Panc1 (cell line): Measurements from ENCODE around the gene SNRPB2. TPM values are rescaled to one million over a fixed set of nuclear protein-coding genes. Genes with fewer than 3 reads are reported as not detected.

Experiments used
- ATAC-seq: fragments of 200-7000 bp; cut with Tn5 transposase; 2 replicates; pipeline ENCODE4 v1.9.1; 2020; ENCODE audit warnings: mild to moderate bottlenecking, moderate library complexity
- BruUV-seq: library from RNA; stranded (reverse); fragments of 400-500 nt; replicated peaks from 2 replicates; lab custom pipeline; 2021; lab: Mats Ljungman, UMichigan
- CTCF ChIA-PET: fragments of 300-600 bp; sonication (Branson Sonifier 250); formaldehyde crosslinking; loops from one replicate; lab custom pipeline; 2022; ENCODE audit warnings: antibody characterized with exemption; lab: Charles Lee
- POLR2A ChIA-PET: fragments of 300-600 bp; sonication (Branson Sonifier 250); formaldehyde crosslinking; loops from one replicate; lab custom pipeline; 2022; ENCODE audit warnings: antibody characterized with exemption; lab: Charles Lee
- DNase-seq: peaks from one replicate; pipeline ENCODE4 v3.0.0-alpha.2; 2010; ENCODE audit warnings: low read depth, low spot score
- H3K27ac ChIP-seq: 2 replicates; pipeline ENCODE4 v1.5.1; 2011; ENCODE audit warnings: mild to moderate bottlenecking, low read length, inconsistent platforms
- H3K27me3 ChIP-seq: fragments of 200-500 bp; sonication (Bioruptor generic); 2 replicates; pipeline ENCODE4 v1.6.0; 2014; ENCODE audit warnings: low read length, inconsistent platforms; ENCODE audit not compliant: control insufficient read depth, insufficient read depth
- H3K36me3 ChIP-seq: fragments of 200-500 bp; sonication (Bioruptor generic); 2 replicates; pipeline ENCODE4 v1.5.1; 2014; ENCODE audit warnings: inconsistent platforms, mild to moderate bottlenecking, low read length, moderate library complexity; ENCODE audit not compliant: control insufficient read depth, insufficient read depth
- H3K4me1 ChIP-seq: 2 replicates; pipeline ENCODE4 v1.5.1; 2011; ENCODE audit warnings: inconsistent platforms, mild to moderate bottlenecking, low read length, moderate library complexity; ENCODE audit not compliant: control insufficient read depth, insufficient read depth
- H3K4me3 ChIP-seq, 2 experiments: 2 replicates each; pipeline ENCODE4 v1.5.1; 2011 to 2012; ENCODE audit warnings: low read depth in 2 of 2, low read length in 2 of 2, mild to moderate bottlenecking in 2 of 2, inconsistent platforms in 1 of 2, moderate library complexity in 1 of 2
- H3K9me3 ChIP-seq: fragments of 200-500 bp; sonication (Bioruptor generic); 2 replicates; pipeline ENCODE4 v1.5.1; 2014; ENCODE audit warnings: low read depth, mild to moderate bottlenecking, inconsistent platforms, low read length, moderate library complexity; ENCODE audit not compliant: control insufficient read depth, insufficient read depth
- POLR2AphosphoS5 ChIP-seq: IDR thresholded peaks from 2 replicates; pipeline ENCODE4 v1.6.1; 2012; ENCODE audit warnings: mild to moderate bottlenecking, low read depth, low read length, moderate library complexity
- SIN3A ChIP-seq: IDR thresholded peaks from 2 replicates; pipeline ENCODE4 v1.6.1; 2012; ENCODE audit warnings: low read depth, mild to moderate bottlenecking, low read length, moderate library complexity, borderline replicate concordance; ENCODE audit not compliant: insufficient read depth
- TCF7L2 ChIP-seq: IDR thresholded peaks from 2 replicates; pipeline ENCODE4 v1.6.1; 2011; ENCODE audit warnings: mild to moderate bottlenecking, low read depth, low read length, inconsistent platforms
- in situ Hi-C: cut with HindIII; loops from 2 replicates; pipeline ENCODE4 v1.10.0; 2016; ENCODE audit warnings: low sequenced_read_pairs, low pct_unique_long_range_greater_than_20kb
- intact Hi-C: fragments of 100-400 bp; cut with micrococcal nuclease; formaldehyde crosslinking; loops from one replicate; pipeline ENCODE4 v1.10.0; 2022; ENCODE audit not compliant: unreplicated experiment
- total RNA-seq: library from RNA; stranded (reverse); gene quantifications from one replicate; pipeline ENCODE4 v1.2.1, GENCODE V29; 2021; ENCODE audit not compliant: unreplicated experiment
- TF ChIP-seq, protein P1 (sequence below), 2 experiments: IDR thresholded peaks; 2 replicates each; pipeline ENCODE4 v1.6.1; 2011 to 2012; ENCODE audit warnings: low read depth in 2 of 2, control low read depth in 1 of 2, low read length in 1 of 2, mild to moderate bottlenecking in 1 of 2, moderate library complexity in 1 of 2; ENCODE audit not compliant: insufficient read depth in 1 of 2
- TF ChIP-seq, protein P2 (sequence below): fragments of 450-650 bp; IDR thresholded peaks from 2 replicates; pipeline ENCODE4 v1.5.1; 2017; ENCODE audit warnings: mild to moderate bottlenecking

Gene SNRPB2
- total RNA-seq, 1 experiment from 2014 or later = 68.5 TPM

DNA sequence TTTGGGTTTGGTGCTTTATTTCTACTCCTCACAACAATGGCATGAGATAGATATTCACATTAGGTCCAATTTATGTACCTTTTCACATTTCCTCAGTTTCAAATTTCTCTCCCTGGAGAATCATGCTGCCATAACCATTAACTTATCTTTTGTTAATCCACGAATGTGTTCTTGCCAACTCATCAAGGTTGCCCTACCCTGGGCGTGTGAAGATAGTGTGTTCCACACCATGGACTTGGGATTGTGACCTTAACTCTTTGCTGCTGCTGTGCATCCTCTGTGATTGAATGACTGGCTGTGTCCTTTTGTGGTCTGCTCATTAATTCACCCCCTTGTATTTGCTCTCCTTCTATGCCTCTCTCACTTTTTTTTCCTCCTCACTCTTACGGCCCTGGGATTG, 34.2 kb upstream of the SNRPB2 start:
- H3K4me1 ChIP-seq = no peaks in the 10 kb centered on the region
- peaks cover 9% of the 10 kb centered on the region for H3K27me3 ChIP-seq
- in situ Hi-C loops = no loop called here
- intact Hi-C loops = no loop called here
- H3K9me3 ChIP-seq = no peaks in the 10 kb centered on the region
- TF ChIP-seq, protein P1, sequence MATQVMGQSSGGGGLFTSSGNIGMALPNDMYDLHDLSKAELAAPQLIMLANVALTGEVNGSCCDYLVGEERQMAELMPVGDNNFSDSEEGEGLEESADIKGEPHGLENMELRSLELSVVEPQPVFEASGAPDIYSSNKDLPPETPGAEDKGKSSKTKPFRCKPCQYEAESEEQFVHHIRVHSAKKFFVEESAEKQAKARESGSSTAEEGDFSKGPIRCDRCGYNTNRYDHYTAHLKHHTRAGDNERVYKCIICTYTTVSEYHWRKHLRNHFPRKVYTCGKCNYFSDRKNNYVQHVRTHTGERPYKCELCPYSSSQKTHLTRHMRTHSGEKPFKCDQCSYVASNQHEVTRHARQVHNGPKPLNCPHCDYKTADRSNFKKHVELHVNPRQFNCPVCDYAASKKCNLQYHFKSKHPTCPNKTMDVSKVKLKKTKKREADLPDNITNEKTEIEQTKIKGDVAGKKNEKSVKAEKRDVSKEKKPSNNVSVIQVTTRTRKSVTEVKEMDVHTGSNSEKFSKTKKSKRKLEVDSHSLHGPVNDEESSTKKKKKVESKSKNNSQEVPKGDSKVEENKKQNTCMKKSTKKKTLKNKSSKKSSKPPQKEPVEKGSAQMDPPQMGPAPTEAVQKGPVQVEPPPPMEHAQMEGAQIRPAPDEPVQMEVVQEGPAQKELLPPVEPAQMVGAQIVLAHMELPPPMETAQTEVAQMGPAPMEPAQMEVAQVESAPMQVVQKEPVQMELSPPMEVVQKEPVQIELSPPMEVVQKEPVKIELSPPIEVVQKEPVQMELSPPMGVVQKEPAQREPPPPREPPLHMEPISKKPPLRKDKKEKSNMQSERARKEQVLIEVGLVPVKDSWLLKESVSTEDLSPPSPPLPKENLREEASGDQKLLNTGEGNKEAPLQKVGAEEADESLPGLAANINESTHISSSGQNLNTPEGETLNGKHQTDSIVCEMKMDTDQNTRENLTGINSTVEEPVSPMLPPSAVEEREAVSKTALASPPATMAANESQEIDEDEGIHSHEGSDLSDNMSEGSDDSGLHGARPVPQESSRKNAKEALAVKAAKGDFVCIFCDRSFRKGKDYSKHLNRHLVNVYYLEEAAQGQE (IDR thresholded peaks at IDR 0.05; ENCODE audit: insufficient read depth in 1 of 2, low read depth in 2 of 2, low read length in 1 of 2) = no peak
- TF ChIP-seq TCF7L2 (no peak), POLR2AphosphoS5 (no peak)
- TF ChIP-seq, protein P2, sequence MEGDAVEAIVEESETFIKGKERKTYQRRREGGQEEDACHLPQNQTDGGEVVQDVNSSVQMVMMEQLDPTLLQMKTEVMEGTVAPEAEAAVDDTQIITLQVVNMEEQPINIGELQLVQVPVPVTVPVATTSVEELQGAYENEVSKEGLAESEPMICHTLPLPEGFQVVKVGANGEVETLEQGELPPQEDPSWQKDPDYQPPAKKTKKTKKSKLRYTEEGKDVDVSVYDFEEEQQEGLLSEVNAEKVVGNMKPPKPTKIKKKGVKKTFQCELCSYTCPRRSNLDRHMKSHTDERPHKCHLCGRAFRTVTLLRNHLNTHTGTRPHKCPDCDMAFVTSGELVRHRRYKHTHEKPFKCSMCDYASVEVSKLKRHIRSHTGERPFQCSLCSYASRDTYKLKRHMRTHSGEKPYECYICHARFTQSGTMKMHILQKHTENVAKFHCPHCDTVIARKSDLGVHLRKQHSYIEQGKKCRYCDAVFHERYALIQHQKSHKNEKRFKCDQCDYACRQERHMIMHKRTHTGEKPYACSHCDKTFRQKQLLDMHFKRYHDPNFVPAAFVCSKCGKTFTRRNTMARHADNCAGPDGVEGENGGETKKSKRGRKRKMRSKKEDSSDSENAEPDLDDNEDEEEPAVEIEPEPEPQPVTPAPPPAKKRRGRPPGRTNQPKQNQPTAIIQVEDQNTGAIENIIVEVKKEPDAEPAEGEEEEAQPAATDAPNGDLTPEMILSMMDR = no peak
- H3K4me3 ChIP-seq = no peak overlapping the region
- BruUV-seq = no TSS peak
- ChIA-PET CTCF (no interaction called here), POLR2A (no interaction called here)
- ATAC-seq = no peak
- no peak overlapping the region for H3K27ac ChIP-seq
- no peak for DNase-seq
- no peaks in the 10 kb centered on the region for H3K36me3 ChIP-seq

DNA sequence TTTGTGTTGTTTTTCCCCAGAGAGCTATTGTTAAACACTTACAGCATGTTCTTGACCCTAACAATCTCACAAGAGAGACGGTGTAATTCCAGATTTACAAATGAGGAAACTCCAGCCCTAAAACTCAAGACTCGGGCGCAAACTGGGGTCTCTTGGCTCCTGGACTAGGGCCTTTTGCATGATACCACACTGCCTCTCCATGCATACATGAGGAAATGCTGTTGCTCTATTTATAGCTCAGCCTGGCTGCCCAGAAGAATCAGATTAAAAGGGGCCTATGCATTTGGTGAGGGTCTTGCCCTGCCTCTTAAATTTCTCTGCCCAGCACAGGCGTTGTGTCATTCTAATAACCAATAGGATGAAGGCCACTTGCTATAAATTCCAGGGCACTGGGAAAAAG, 30.5 kb upstream of the SNRPB2 start:
- ChIA-PET CTCF (no interaction called here), POLR2A (no interaction called here)
- intact Hi-C loops = no loop called here
- in situ Hi-C loops = no loop called here
- no peaks in the 10 kb centered on the region for H3K9me3 ChIP-seq
- BruUV-seq = no TSS peak
- ATAC-seq (no peak), DNase-seq (no peak)
- H3K36me3 ChIP-seq = no peaks in the 10 kb centered on the region
- no peaks in the 10 kb centered on the region for H3K4me1 ChIP-seq
- no peak for TF ChIP-seq TCF7L2
- TF ChIP-seq, protein P2 = no peak
- TF ChIP-seq, protein P1 (IDR thresholded peaks at IDR 0.05; ENCODE audit: insufficient read depth in 1 of 2, low read depth in 2 of 2, low read length in 1 of 2) = no peak
- no peak for TF ChIP-seq POLR2AphosphoS5
- TF ChIP-seq SIN3A = no peak
- no peak overlapping the region for H3K27ac ChIP-seq
- H3K27me3 ChIP-seq = peaks cover 9% of the 10 kb centered on the region
- no peak overlapping the region for H3K4me3 ChIP-seq
